Thyroid gland (tissue), 4 donors: ENCODE results near the gene UCK2. TPM values are rescaled to one million over a fixed set of nuclear protein-coding genes. Genes with fewer than 3 reads are reported as not detected.

Experiments
- DNase-seq, 2 donors: peaks; one replicate each; pipeline ENCODE4 v3.0.0-alpha.2; 2019
- H3K27ac ChIP-seq, 3 donors: fragments of 200-600 bp; sonication (generic); 1 replicate in 2 of 3; 2 replicates in 1 of 3; pipeline ENCODE4 v1.5.1; 2016 to 2019; ENCODE audit warnings: mild to moderate bottlenecking in 1 of 3, moderate library complexity in 1 of 3
- H3K27me3 ChIP-seq: fragments of 200-600 bp; sonication (generic); one replicate; pipeline ENCODE4 v1.5.1; 2019
- H3K36me3 ChIP-seq, 2 donors: fragments of 200-600 bp; sonication (generic); one replicate each; pipeline ENCODE4 v1.5.1; 2016 to 2019
- H3K4me1 ChIP-seq, 2 donors: fragments of 200-600 bp; sonication (generic); one replicate each; pipeline ENCODE4 v1.5.1; 2017 to 2019
- H3K4me3 ChIP-seq, 3 donors: fragments of 200-600 bp; sonication (generic); replicated peaks in 1 of 3; 1 replicate in 2 of 3; 2 replicates in 1 of 3; pipeline ENCODE4 v1.5.1; 2016; ENCODE audit warnings: mild to moderate bottlenecking in 1 of 3
- H3K9me3 ChIP-seq: fragments of 200-600 bp; sonication (generic); one replicate; pipeline ENCODE4 v1.5.1; 2017
- POLR2A ChIP-seq, 2 donors: fragments of 450-650 bp; IDR thresholded peaks; one replicate each; pipeline ENCODE4 v1.6.1; 2017; ENCODE audit warnings: antibody characterized with exemption in 2 of 2, mild to moderate bottlenecking in 2 of 2, moderate library complexity in 1 of 2
- WGBS, 2 donors: methylation state at CpG; one replicate each; pipeline ENCODE4 v1.1.5; 2017; 5-methylcytosine and 5-hydroxymethylcytosine counted together
- intact Hi-C: fragments of 100-400 bp; cut with DNase I; formaldehyde crosslinking; loops from one replicate; pipeline ENCODE4 v1.15.1; 2023
- total RNA-seq, 4 donors: library from RNA; depleted of rRNA; stranded (reverse); fragments of >200 nt; gene quantifications; one replicate each; pipeline ENCODE4 v1.2.3, GENCODE V29; 2016
- TF ChIP-seq, protein P1 (sequence below), 6 experiments: fragments of 200-600 bp in 3 of 6; fragments of 450-650 bp in 3 of 6; sonication (generic) in 3 of 6; IDR thresholded peaks; one replicate each; pipeline ENCODE4 v1.5.1; 2016 to 2019; ENCODE audit warnings: antibody characterized with exemption in 6 of 6, mild to moderate bottlenecking in 2 of 6, inconsistent platforms in 1 of 6, moderate library complexity in 1 of 6

The UCK2 gene
- total RNA-seq, 4 donors from 2014 or later = 15.9 to 21.0 (median 19.3) TPM

DNA sequence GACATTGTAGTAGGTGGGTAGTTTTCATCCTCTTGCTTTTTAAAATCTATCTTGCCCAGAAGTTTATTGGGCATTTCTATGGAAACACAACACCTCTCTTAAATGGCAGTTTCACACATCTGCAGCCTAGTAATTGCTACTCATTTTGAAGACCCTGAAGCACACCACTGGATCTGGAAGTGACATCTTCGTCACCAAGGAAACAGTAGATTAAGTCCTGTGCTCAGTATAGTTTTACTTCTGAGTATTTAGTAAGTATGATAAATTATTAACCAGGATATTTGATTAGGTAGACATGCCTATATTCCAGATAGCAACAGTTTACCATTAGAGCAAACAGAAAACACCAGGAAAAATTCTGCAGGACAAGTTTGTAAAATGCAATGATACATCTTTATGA lies 48.7 kb downstream of the UCK2 start:
- Histone ChIP-seq H3K9me3 (no peaks in the 10 kb centered on the region), H3K4me3 (no peak overlapping the region), H3K4me1 (no peaks in the 10 kb centered on the region), H3K36me3 (no peaks in the 10 kb centered on the region), H3K27ac (no peak overlapping the region), H3K27me3 (no peaks in the 10 kb centered on the region)
- intact Hi-C loops = no loop called here
- no peak for TF ChIP-seq POLR2A (IDR thresholded peaks at IDR 0.05)
- TF ChIP-seq, protein P1, sequence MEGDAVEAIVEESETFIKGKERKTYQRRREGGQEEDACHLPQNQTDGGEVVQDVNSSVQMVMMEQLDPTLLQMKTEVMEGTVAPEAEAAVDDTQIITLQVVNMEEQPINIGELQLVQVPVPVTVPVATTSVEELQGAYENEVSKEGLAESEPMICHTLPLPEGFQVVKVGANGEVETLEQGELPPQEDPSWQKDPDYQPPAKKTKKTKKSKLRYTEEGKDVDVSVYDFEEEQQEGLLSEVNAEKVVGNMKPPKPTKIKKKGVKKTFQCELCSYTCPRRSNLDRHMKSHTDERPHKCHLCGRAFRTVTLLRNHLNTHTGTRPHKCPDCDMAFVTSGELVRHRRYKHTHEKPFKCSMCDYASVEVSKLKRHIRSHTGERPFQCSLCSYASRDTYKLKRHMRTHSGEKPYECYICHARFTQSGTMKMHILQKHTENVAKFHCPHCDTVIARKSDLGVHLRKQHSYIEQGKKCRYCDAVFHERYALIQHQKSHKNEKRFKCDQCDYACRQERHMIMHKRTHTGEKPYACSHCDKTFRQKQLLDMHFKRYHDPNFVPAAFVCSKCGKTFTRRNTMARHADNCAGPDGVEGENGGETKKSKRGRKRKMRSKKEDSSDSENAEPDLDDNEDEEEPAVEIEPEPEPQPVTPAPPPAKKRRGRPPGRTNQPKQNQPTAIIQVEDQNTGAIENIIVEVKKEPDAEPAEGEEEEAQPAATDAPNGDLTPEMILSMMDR (IDR thresholded peaks at IDR 0.05) = no peak
- DNase-seq = no peak
- 97 to 100% methylated on average over 1 of the region's 1 CpG for WGBS, 2 donors

DNA sequence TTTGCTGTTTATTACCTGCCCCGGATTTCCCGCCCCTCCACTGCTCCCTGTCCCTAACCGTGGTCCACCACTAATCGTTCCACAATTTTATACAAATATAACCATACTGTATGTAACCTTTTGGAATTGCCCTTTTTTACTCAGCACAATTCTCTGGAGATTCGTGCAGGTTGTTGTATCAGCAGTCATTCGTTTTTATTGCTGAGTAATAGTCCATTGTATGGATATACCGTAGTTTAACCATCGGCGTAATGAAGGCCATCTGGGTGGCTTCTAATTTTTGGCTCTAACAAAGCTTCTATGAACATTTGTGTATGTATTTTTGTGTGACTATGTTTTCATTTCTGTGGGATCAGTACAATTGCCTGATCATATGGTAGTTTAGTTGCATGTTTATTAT lies 50.0 kb downstream of the UCK2 start:
- Histone ChIP-seq H3K36me3 (no peaks in the 10 kb centered on the region), H3K4me1 (no peaks in the 10 kb centered on the region), H3K27me3 (no peaks in the 10 kb centered on the region), H3K4me3 (no peak overlapping the region), H3K27ac (no peak overlapping the region), H3K9me3 (no peaks in the 10 kb centered on the region)
- TF ChIP-seq, protein P1 (IDR thresholded peaks at IDR 0.05) = no peak
- no peak for DNase-seq
- WGBS, 2 donors = 97 to 98% methylated on average over 9 of the region's 9 CpGs
- intact Hi-C loops = no loop called here

DNA sequence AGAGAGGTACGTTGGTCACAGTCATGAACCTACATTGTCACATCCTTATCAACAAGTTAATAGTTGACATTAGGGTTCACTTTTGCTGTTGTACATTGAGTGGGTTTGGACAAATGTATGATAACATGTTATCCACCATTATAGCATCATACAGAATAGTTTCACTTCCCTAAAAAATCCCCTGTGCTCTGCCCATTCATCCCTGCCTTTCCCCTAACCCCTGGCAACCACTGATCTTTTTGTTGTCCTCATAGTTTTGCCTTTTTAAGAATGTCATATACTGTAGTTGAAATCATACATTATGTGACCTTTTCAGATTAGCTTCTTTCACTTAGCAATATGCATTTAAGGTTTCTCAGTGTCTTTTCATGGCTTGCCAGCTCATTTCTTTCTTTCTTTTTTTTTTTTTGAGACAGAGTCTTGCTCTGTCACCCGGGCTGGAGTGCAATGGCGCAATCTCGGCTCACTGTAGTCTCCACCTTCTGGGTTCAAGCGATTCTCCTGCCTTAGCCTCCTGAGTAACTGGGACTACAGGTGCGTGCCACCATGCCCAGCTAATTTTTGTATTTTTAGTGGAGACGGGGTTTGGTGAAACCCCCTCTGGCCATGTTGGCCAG lies 50.6 kb downstream of the UCK2 start:
- WGBS, 2 donors = 95% methylated on average over 7 of the region's 7 CpGs
- Histone ChIP-seq H3K27ac (no peak overlapping the region), H3K4me3 (no peak overlapping the region), H3K36me3 (no peaks in the 10 kb centered on the region), H3K27me3 (no peaks in the 10 kb centered on the region), H3K4me1 (no peaks in the 10 kb centered on the region), H3K9me3 (no peaks in the 10 kb centered on the region)
- no peak for TF ChIP-seq POLR2A (IDR thresholded peaks at IDR 0.05)
- TF ChIP-seq, protein P1 (IDR thresholded peaks at IDR 0.05) = no peak
- no peak for DNase-seq
- intact Hi-C loops = no loop called here

DNA sequence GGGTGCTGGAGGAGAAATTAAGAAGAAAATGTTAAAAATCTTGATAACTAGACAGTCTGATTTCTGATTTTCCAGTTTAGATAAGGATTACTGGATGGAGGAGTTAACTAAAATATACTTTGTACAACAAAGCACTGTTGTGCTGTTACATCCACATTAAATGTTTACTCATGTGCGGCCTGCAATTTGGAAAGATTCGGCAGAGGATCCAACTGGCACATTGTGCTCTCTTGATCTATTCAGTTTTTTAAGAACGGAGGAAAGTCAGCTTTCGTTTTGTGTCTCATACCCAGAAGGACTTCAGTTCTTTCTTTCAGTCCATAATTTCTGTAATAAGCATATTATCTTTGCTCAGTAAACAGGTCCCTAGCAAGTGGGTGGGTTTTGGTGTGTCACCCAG lies 52.5 kb downstream of the UCK2 start:
- H3K4me1 ChIP-seq = peaks cover 0 to 9% of the 10 kb centered on the region in 2 donors
- WGBS, 2 donors = 46 to 67% methylated on average over 4 of the region's 4 CpGs
- no peaks in the 10 kb centered on the region for H3K9me3 ChIP-seq
- H3K4me3 ChIP-seq = no peak overlapping the region
- DNase-seq = no peak
- TF ChIP-seq POLR2A (IDR thresholded peaks at IDR 0.05) = no peak
- TF ChIP-seq, protein P1 (IDR thresholded peaks at IDR 0.05) = no peak
- H3K27ac ChIP-seq = no peak overlapping the region
- H3K27me3 ChIP-seq = no peaks in the 10 kb centered on the region
- no peaks in the 10 kb centered on the region for H3K36me3 ChIP-seq
- intact Hi-C loops = no loop called here

DNA sequence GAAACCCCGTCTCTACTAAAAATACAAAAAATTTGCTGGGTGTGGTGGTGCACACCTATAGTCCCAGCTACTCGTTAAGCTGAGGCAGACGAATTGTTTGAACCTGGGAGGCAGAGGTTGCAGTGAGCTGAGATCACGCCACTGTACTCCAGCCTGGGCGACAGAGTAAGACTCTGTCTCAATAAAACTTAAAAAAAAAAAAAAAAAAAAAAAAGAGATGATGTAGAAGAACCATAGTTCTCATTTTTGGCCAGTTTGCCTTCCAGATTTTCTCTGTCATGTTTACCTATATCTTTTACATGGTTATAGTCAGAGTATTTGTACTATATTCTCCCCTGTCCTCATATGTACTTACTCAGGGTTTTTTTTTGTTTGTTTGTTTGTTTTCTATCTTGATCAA lies 53.6 kb downstream of the UCK2 start:
- TF ChIP-seq POLR2A (IDR thresholded peaks at IDR 0.05) = no peak
- TF ChIP-seq, protein P1 (IDR thresholded peaks at IDR 0.05) = no peak
- Histone ChIP-seq H3K4me1 (peaks cover 0 to 11% of the 10 kb centered on the region in 2 donors), H3K36me3 (no peaks in the 10 kb centered on the region), H3K4me3 (no peak overlapping the region), H3K27me3 (no peaks in the 10 kb centered on the region), H3K9me3 (no peaks in the 10 kb centered on the region), H3K27ac (no peak overlapping the region)
- 96 to 97% methylated on average over 5 of the region's 5 CpGs for WGBS, 2 donors
- intact Hi-C loops = no loop called here
- DNase-seq = no peak
